PC-9 (cell line): ENCODE results near the gene KCTD16. TPM values are rescaled to one million over a fixed set of nuclear protein-coding genes. Genes with fewer than 3 reads are reported as not detected.

Experiments used
- BruUV-seq: library from RNA; stranded (reverse); fragments of 400-500 nt; replicated peaks from 2 replicates; lab custom pipeline; 2021; lab: Mats Ljungman, UMichigan
- CTCF ChIA-PET: fragments of 300-600 bp; sonication (Branson Sonifier 250); formaldehyde crosslinking; loops from one replicate; lab custom pipeline; 2022; ENCODE audit warnings: antibody characterized with exemption; lab: Charles Lee
- POLR2A ChIA-PET: fragments of 300-600 bp; sonication (Branson Sonifier 250); formaldehyde crosslinking; loops from one replicate; lab custom pipeline; 2022; ENCODE audit warnings: antibody characterized with exemption; ENCODE audit not compliant: unreplicated experiment; lab: Charles Lee
- DNase-seq, 2 experiments: peaks; one replicate each; pipeline versions ENCODE4 v3.0.0 to v3.0.0-alpha.2; 2015 to 2022; ENCODE audit warnings: mixed read lengths in 1 of 2
- H2AFZ ChIP-seq: fragments of 200-600 bp; sonication (generic); 2 replicates; pipeline ENCODE4 v1.8.1; 2017; ENCODE audit warnings: antibody characterized with exemption
- H3F3A ChIP-seq: fragments of 200-600 bp; sonication (generic); 2 replicates; pipeline ENCODE4 v1.8.1; 2017; ENCODE audit warnings: antibody characterized with exemption, mild to moderate bottlenecking, low read depth; ENCODE audit not compliant: insufficient read depth
- H3K27ac ChIP-seq: fragments of 200-600 bp; sonication (generic); 2 replicates; pipeline ENCODE4 v1.6.1; 2016; ENCODE audit warnings: mixed run types
- H3K27me3 ChIP-seq: fragments of 200-600 bp; sonication (generic); 2 replicates; pipeline ENCODE4 v1.6.1; 2016; ENCODE audit warnings: low read depth, mixed run types; ENCODE audit not compliant: insufficient read depth
- H3K36me3 ChIP-seq: fragments of 200-600 bp; sonication (generic); 2 replicates; pipeline ENCODE4 v1.6.1; 2016; ENCODE audit warnings: low read depth, mixed run types
- H3K4me1 ChIP-seq: fragments of 200-600 bp; sonication (generic); replicated peaks from 2 replicates; pipeline ENCODE4 v1.6.1; 2016; ENCODE audit warnings: mixed run types; ENCODE audit not compliant: insufficient read depth
- H3K4me2 ChIP-seq: fragments of 200-600 bp; sonication (generic); 2 replicates; pipeline ENCODE4 v1.6.1; 2017; ENCODE audit warnings: mixed run types
- H3K4me3 ChIP-seq: fragments of 200-600 bp; sonication (generic); 2 replicates; pipeline ENCODE4 v1.6.1; 2016; ENCODE audit warnings: mixed run types
- H3K79me2 ChIP-seq: fragments of 200-600 bp; sonication (generic); 2 replicates; pipeline ENCODE4 v1.6.1; 2017; ENCODE audit warnings: low read depth, mixed run types
- H3K9me2 ChIP-seq: fragments of 200-600 bp; sonication (generic); 2 replicates; pipeline ENCODE4 v1.8.1; 2017; ENCODE audit warnings: mild to moderate bottlenecking; ENCODE audit not compliant: insufficient read depth
- H3K9me3 ChIP-seq: fragments of 200-600 bp; sonication (generic); 2 replicates; pipeline ENCODE4 v1.8.1; 2016; ENCODE audit warnings: low read depth; ENCODE audit not compliant: insufficient read depth
- H4K20me1 ChIP-seq: fragments of 200-600 bp; sonication (generic); 2 replicates; pipeline ENCODE4 v1.8.1; 2017; ENCODE audit not compliant: insufficient read depth
- EZH2 ChIP-seq: fragments of 200-600 bp; sonication (generic); IDR thresholded peaks from 2 replicates; pipeline ENCODE4 v1.8.0; 2017; ENCODE audit warnings: antibody characterized with exemption, low read depth
- intact Hi-C: fragments of 100-400 bp; cut with micrococcal nuclease; formaldehyde crosslinking; loops from one replicate; pipeline ENCODE4 v1.10.0; 2022; ENCODE audit not compliant: unreplicated experiment
- total RNA-seq: library from RNA; stranded (reverse); gene quantifications from 2 replicates; pipeline ENCODE4 v1.2.3, GENCODE V29; 2021
- TF ChIP-seq, protein P1 (sequence below): fragments of 200-600 bp; sonication (generic); conservative IDR thresholded peaks from 2 replicates; pipeline ENCODE4 v1.6.1; 2017; ENCODE audit warnings: mixed run types, antibody characterized with exemption, mild to moderate bottlenecking, moderate library complexity

The KCTD16 gene
- total RNA-seq, 1 experiment from 2014 or later, result 0.33 TPM

GRCh38 chr5:144198386-144198785 lies 27.7 kb downstream of the KCTD16 start:
- DNase-seq, result peak in 1 of 2 experiments; percentile 82

DNA sequence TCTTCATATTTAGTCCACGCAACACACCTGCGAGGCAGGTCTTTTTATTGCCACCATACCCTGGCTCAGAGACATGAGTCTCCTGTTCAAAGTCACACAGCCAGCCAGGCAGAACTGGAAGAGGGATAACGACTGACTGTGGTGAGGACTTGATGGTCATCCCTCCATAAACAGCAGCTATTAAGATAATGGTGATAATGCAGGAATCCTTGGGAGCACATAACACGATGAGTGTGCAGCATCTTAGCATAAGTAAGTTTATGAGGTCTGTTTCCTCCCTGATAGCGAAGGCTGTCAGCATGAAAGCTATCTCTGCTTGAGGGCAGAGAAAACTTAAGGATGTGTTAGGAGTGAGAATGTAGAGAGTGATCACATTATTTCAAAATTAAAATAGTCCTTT lies 30.9 kb downstream of the KCTD16 start:
- no peak for DNase-seq
- intact Hi-C loops, result loop anchor here (5.0 to 10.0 kb wide), 3 partner anchors 1033 to 1611 kb away; no protein-coding TSS in a partner anchor
- BruUV-seq, result no TSS peak

More at GRCh38 chr5:144198386-144198785, 27.7 kb downstream of the KCTD16 start:
- Histone ChIP-seq H3K9me2 (no peaks in the 10 kb centered on the region), H3K36me3 (no peaks in the 10 kb centered on the region), H3K4me1 (peaks cover 14% of the 10 kb centered on the region), H3K9me3 (no peaks in the 10 kb centered on the region), H3K79me2 (no peaks in the 10 kb centered on the region), H3K4me3 (no peak overlapping the region), H3K27ac (peak overlapping the region; percentile 73), H3K27me3 (no peaks in the 10 kb centered on the region), H4K20me1 (no peaks in the 10 kb centered on the region), H3F3A (peaks cover 13% of the 10 kb centered on the region), H2AFZ (no peak overlapping the region), H3K4me2 (peak overlapping the region; percentile 37)
- intact Hi-C loops, result no loop called here
- ChIA-PET POLR2A (no interaction called here), CTCF (no interaction called here)
- no TSS peak for BruUV-seq
- TF ChIP-seq EZH2, result no peak
- TF ChIP-seq, protein P1, sequence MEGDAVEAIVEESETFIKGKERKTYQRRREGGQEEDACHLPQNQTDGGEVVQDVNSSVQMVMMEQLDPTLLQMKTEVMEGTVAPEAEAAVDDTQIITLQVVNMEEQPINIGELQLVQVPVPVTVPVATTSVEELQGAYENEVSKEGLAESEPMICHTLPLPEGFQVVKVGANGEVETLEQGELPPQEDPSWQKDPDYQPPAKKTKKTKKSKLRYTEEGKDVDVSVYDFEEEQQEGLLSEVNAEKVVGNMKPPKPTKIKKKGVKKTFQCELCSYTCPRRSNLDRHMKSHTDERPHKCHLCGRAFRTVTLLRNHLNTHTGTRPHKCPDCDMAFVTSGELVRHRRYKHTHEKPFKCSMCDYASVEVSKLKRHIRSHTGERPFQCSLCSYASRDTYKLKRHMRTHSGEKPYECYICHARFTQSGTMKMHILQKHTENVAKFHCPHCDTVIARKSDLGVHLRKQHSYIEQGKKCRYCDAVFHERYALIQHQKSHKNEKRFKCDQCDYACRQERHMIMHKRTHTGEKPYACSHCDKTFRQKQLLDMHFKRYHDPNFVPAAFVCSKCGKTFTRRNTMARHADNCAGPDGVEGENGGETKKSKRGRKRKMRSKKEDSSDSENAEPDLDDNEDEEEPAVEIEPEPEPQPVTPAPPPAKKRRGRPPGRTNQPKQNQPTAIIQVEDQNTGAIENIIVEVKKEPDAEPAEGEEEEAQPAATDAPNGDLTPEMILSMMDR, result no peak

GRCh38 chr5:144202072-144202471 lies 31.4 kb downstream of the KCTD16 start:
- CTCF ChIA-PET, result no interaction called here
- POLR2A ChIA-PET, result no interaction called here
- intact Hi-C loops, result loop anchor here (2.0 to 10.0 kb wide), 4 partner anchors 1033 to 1929 kb away; no protein-coding TSS in a partner anchor
- Histone ChIP-seq H3K4me1 (peaks cover 14% of the 10 kb centered on the region), H3K4me3 (no peak overlapping the region), H2AFZ (no peak overlapping the region), H4K20me1 (no peaks in the 10 kb centered on the region), H3K27me3 (peaks cover 24% of the 10 kb centered on the region), H3K9me2 (no peaks in the 10 kb centered on the region), H3K4me2 (no peak overlapping the region), H3K9me3 (no peaks in the 10 kb centered on the region), H3K27ac (no peak overlapping the region), H3K36me3 (no peaks in the 10 kb centered on the region), H3K79me2 (no peaks in the 10 kb centered on the region), H3F3A (peaks cover 13% of the 10 kb centered on the region)
- no TSS peak for BruUV-seq
- TF ChIP-seq, protein P1, result no peak
- TF ChIP-seq EZH2, result no peak
- DNase-seq, result no peak

More for the DNA sequence above, 30.9 kb downstream of the KCTD16 start:
- peaks cover 19% of the 10 kb centered on the region for H3K27me3 ChIP-seq
- no peaks in the 10 kb centered on the region for H3K36me3 ChIP-seq
- ChIA-PET CTCF (no interaction called here), POLR2A (no interaction called here)
- H3K27ac ChIP-seq, result no peak overlapping the region
- H3K9me2 ChIP-seq, result no peaks in the 10 kb centered on the region
- H3K4me3 ChIP-seq, result no peak overlapping the region
- H2AFZ ChIP-seq, result no peak overlapping the region
- no peaks in the 10 kb centered on the region for H3K79me2 ChIP-seq
- no peaks in the 10 kb centered on the region for H3K9me3 ChIP-seq
- no peak for TF ChIP-seq EZH2
- TF ChIP-seq, protein P1, result no peak
- H3K4me2 ChIP-seq, result no peak overlapping the region
- H3F3A ChIP-seq, result peaks cover 13% of the 10 kb centered on the region
- H3K4me1 ChIP-seq, result peaks cover 14% of the 10 kb centered on the region
- no peaks in the 10 kb centered on the region for H4K20me1 ChIP-seq
